C4-2B (cell line): ENCODE results near the gene CNN3.

Experiments used
- H3K27ac ChIP-seq: fragments of 450-650 bp; 2 replicates; pipeline ENCODE4 v1.5.1; 2017
- CTCF ChIP-seq: fragments of 450-650 bp; conservative IDR thresholded peaks from 2 replicates; pipeline ENCODE4 v1.5.1; 2017; ENCODE audit warnings: mild to moderate bottlenecking
- ZFX ChIP-seq: fragments of 450-650 bp; IDR thresholded peaks from 2 replicates; pipeline ENCODE4 v1.6.1; 2017

The CNN3 gene

DNA sequence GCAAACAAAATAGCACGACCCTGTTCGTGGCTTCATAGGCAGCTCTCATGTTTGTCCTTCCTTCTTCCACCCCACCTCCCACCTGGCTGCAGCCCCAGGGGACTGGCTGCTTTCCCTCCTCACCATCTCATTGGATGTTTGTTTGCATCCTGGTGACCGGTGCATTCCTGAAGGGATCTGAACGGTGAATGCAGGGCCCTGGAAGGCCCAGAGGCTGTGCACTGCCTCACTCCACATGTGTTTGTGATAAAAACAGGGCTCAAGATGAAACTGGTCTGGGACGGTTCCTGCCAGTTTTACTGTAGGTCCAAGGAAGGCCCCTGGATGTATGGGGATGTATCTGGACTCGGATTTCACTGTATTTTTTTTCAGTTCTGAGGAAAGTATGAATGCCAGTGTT lies 42.8 kb downstream of the CNN3 start:
- no peak overlapping the region for H3K27ac ChIP-seq
- no peak for TF ChIP-seq CTCF
- TF ChIP-seq ZFX, result no peak

DNA sequence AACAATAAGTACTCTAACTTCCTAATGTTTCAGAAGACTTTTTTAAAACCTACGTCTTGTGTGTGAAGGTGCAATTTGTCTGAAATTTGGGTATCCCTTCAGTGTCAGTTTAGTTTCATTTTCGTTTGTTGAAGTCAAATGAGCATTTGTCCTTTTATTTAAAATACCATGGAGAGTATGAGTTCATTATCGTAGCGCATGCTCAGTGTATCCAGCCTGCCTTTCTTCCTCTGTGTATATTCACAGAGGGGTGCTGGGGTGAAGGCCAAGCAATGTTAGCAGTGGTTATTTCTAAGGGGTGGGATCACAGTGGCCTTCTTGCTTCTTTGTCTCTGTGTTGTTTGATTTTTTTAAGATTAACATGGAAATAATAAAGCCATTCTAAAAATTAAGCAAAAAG lies 43.2 kb downstream of the CNN3 start:
- no peak overlapping the region for H3K27ac ChIP-seq
- TF ChIP-seq ZFX (no peak), CTCF (no peak)

GRCh38 chr1:94878329-94878728 lies 48.6 kb downstream of the CNN3 start:
- no peak overlapping the region for H3K27ac ChIP-seq

DNA sequence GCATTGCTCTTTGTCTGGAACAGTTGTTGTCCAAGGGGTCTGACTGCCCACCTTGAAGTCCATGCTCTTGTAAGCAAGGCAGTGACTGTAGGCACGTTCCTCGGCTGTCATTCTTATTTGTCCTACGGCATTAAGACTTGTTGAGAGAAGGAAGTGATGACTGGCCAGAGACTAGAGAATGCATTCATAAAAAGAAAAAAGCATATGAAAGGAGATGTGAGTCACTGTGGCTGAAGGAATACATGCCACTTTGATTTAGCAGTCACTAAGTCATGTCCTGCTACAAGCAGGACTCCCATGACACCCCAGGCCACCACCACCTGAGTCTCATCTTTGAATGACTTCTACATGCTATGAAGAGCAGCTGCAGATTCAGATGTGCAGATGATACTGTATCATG lies 50.5 kb downstream of the CNN3 start:
- H3K27ac ChIP-seq, result no peak overlapping the region

More at GRCh38 chr1:94878329-94878728, 48.6 kb downstream of the CNN3 start:
- TF ChIP-seq CTCF, result no peak
- no peak for TF ChIP-seq ZFX

DNA sequence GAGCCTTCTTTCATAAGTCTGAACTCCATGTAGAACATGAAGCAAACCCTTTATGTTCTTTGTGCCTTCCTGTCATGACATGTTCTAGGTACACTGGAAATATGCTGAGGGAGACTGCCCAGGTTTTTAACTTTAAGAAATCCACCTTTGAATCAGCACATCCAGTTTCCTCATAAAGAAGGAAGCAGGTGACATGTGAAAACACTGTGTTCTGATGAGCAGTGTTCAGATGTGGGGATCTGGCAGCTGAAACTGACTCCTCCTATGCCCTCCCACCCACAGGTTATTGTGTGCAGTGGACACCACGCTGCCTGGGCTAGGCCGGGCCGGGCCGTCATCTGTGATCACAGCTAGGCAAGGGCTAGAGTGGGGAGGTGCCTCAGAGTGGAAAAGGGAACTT lies 51.1 kb downstream of the CNN3 start:
- H3K27ac ChIP-seq, result no peak overlapping the region
- TF ChIP-seq ZFX, result no peak
- TF ChIP-seq CTCF, result no peak

More for the DNA sequence above, 50.5 kb downstream of the CNN3 start:
- no peak for TF ChIP-seq ZFX
- TF ChIP-seq CTCF, result no peak

DNA sequence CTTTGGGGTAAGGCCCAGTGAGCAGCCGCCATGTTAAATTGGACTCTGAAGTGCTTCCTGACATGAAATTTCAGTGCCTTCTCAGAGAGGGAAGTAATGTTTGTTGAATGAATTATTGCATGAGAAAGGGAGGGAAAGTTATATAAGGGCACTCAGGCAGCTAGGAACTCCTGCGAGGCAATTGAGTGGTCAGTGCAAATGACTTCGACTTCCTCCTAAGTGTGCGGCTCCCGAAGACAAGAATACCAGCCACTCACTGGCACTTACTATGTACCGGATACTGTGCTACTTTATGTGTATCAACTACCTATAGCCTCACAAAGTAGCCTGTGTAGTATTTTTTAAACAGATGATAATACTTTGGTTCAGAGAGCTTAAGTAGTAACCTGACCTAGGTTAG lies 52.5 kb downstream of the CNN3 start:
- no peak overlapping the region for H3K27ac ChIP-seq
- TF ChIP-seq ZFX, result no peak
- TF ChIP-seq CTCF, result no peak

- no peak for TF ChIP-seq CTCF
- no peak for TF ChIP-seq ZFX
- peak overlapping the region; percentile 6; the same call in 1 of the 2 replicates for H3K27ac ChIP-seq
These were observed 53.2 kb downstream of the CNN3 start for GRCh38 chr1:94873520-94874351.
